HL-60/S4 treated with phorbol 12-myristate 13-acetate at 8.2 ng/mL for 4 days and 3 days (cell line): ENCODE data around the gene UNC45B.
"Not testable (repeated sequence)": the region's sequence is repeated elsewhere in the genome, so short reads cannot be mapped to it uniquely, and the experiment has no call there.

Source experiments
- in situ Hi-C: fragments of 300-500 bp; cut with MboI; formaldehyde crosslinking; loops from 2 replicates; pipeline ENCODE4 v1.15.0; 2022; ENCODE audit warnings: low sequenced_read_pairs

Gene UNC45B

GRCh38 chr17:35169835-35170363 lies 22.3 kb downstream of the UNC45B start:
- in situ Hi-C loops, result loop anchor here (10.0 kb wide), 1 partner anchor 365 kb away; the partner anchor contains the start of gene SLFN12L

GRCh38 chr17:35170968-35171771 lies 23.6 kb downstream of the UNC45B start:
- in situ Hi-C loops, result no loop called here

- in situ Hi-C loops, result no loop called here
Measured at GRCh38 chr17:35171834-35172233, 24.2 kb downstream of the UNC45B start.

GRCh38 chr17:35172321-35172720 lies 24.7 kb downstream of the UNC45B start:
- in situ Hi-C loops, result not testable (repeated sequence)

- in situ Hi-C loops, result no loop called here
Measured at GRCh38 chr17:35174835-35175334, 27.3 kb downstream of the UNC45B start.

GRCh38 chr17:35175638-35176415 lies 28.2 kb downstream of the UNC45B start:
- in situ Hi-C loops, result no loop called here

- in situ Hi-C loops, result no loop called here
Measured at GRCh38 chr17:35176897-35177296, 29.3 kb downstream of the UNC45B start.

- in situ Hi-C loops, result not testable (repeated sequence)
Measured at GRCh38 chr17:35179379-35179778, 31.8 kb downstream of the UNC45B start.

GRCh38 chr17:35183332-35183731 lies 35.7 kb downstream of the UNC45B start:
- in situ Hi-C loops, result no loop called here

- in situ Hi-C loops, result no loop called here
Measured at GRCh38 chr17:35184274-35184673, 36.7 kb downstream of the UNC45B start.

- in situ Hi-C loops, result no loop called here
Measured at GRCh38 chr17:35185849-35186248, 38.2 kb downstream of the UNC45B start.

- in situ Hi-C loops, result no loop called here
Measured at GRCh38 chr17:35187481-35187880, 39.9 kb downstream of the UNC45B start.

- in situ Hi-C loops, result no loop called here
Measured at GRCh38 chr17:35188111-35188510, 40.5 kb downstream of the UNC45B start.

- in situ Hi-C loops, result no loop called here
Measured at GRCh38 chr17:35189291-35189690, 41.7 kb downstream of the UNC45B start.

- in situ Hi-C loops, result no loop called here
Measured at GRCh38 chr17:35191001-35191695, 43.5 kb downstream of the UNC45B start.

- in situ Hi-C loops, result no loop called here
Measured at GRCh38 chr17:35192708-35193107, 45.1 kb downstream of the UNC45B start.

GRCh38 chr17:35194001-35194400 lies 46.4 kb downstream of the UNC45B start, which contains the start of gene SLC35G3:
Gene SLC35G3, minus strand, starts transcription at chr17:35194393. Its CDS starts 86 bp downstream, at chr17:35194307.
- in situ Hi-C loops, result not testable (repeated sequence)

GRCh38 chr17:35195062-35195461 lies 47.4 kb downstream of the UNC45B start:
- in situ Hi-C loops, result not testable (repeated sequence)

- in situ Hi-C loops, result not testable (repeated sequence)
Measured at GRCh38 chr17:35202582-35202981, 55.0 kb downstream of the UNC45B start.

GRCh38 chr17:35210741-35211140 lies 63.1 kb downstream of the UNC45B start:
- in situ Hi-C loops, result no loop called here

- in situ Hi-C loops, result no loop called here
Measured at GRCh38 chr17:35212668-35213067, 65.1 kb downstream of the UNC45B start.
